GM12801 (cell line): ENCODE results near the gene GMPR2.

Source experiments
- CTCF ChIP-seq: IDR thresholded peaks from one replicate; pipeline ENCODE4 v1.5.1; 2011; ENCODE audit warnings: control low read depth; ENCODE audit not compliant: insufficient read length; ENCODE audit errors: extremely low read depth

The GMPR2 gene

GRCh38 chr14:24261969-24262327 is 29.2 kb downstream of the GMPR2 start:
- no peak for TF ChIP-seq CTCF

- TF ChIP-seq CTCF = no peak
These were observed 30.3 kb downstream of the GMPR2 start, which contains the start of gene TGM1 for GRCh38 chr14:24262821-24263733. Gene TGM1 (minus strand): TSS chr14:24263177. CDS start chr14:24262352, 825 bp downstream.

DNA sequence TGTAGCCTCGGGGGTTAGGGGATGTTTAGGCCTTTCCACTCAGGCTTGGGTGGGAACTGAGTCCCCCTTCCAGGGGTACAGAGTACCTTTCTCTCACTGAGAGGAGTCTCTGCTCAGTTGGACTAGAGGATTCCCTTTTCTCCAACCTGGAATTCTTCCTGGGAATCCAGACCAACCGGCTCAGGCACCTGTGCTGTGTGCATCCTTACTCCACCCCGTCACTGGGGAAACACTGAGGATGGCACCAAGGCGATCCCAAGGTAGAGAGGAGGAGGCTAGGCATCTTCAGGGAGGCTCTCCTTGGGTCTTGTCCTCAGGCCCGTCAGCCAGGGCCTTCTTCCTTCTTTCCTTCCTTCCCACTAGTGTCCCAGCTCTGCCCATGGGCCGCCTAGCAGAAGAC is 31.1 kb downstream of the GMPR2 start:
- no peak for TF ChIP-seq CTCF

- TF ChIP-seq CTCF = no peak
These were observed 31.6 kb downstream of the GMPR2 start for GRCh38 chr14:24264298-24264697.

DNA sequence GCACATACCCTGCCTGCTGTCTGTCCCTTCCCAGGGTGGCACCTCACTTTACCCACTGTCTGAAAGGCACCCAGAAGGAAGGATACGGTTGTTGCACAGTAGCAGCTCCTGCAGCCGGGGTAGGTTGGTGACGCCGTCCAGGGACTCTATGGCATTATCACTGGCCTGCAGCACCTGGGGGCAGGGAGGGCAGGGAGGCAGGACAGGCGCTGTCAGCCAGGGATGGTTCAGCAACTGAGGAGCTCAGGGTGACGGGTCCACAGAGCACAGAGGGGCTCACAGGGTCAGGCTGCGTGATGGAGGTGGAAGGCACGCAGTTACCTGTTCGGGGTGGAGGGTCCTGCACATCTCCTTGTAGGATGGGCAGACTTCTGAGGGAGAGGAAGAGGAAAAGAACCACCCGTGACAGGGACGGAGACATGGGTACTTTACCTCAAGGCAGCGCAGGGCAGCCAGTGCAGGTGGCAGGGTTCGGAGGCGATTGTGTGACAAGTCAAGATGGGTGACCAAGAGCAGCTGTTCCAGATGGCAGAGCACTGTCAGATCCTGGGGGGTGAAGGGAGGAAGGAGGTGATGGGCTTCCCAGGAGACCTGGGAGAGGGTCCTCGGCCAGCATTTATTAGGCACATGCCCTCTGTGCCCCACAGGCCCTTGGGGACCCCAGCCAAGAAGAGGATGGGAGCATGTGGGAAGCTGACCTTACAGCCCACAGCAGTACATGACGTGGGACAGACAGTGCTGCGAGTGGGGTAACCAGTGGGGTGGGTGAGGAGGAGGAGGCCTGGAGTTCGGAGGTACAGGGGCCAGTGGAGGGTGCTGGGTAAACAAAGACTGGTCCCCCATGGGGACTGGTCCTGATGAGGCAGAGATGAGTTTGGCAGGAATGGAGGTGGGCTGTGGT is 33.9 kb downstream of the GMPR2 start:
- TF ChIP-seq CTCF = no peak

DNA sequence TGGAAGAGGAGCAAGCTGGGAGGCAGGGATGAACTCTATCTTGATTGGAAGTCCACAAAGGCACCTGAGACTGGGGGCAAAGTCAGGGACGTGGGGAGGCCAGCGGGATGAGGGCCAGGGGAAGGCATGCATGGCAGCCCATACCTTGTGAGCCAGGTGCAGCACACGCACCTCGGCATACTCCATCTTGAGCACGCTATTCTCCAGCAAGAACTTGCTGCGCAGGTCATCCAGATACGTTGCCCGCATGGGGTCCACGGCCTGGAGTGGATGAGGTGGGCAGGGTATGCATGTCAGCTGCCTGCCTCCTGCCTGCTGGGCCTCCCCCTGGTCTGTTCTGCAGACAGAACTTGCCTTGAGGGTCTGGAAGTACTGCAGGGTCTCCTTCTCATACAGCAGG is 34.8 kb downstream of the GMPR2 start:
- TF ChIP-seq CTCF = no peak

GRCh38 chr14:24268225-24268624 is 35.5 kb downstream of the GMPR2 start:
- no peak for TF ChIP-seq CTCF
